Activated naive CD4-positive, alpha-beta T cell treated with anti-CD3 and anti-CD28 coated beads, Interleukin-2, amount 10 ng/mL, durations not matched to agents 7 days and 5 days (primary cell): ENCODE data around the gene EGLN2.
"Not testable (repeated sequence)": the region's sequence is repeated elsewhere in the genome, so short reads cannot be mapped to it uniquely, and the experiment has no call there.

Source experiments
- CTCF ChIA-PET: fragments of 350-600 bp; sonication (Branson Sonifier 250); formaldehyde crosslinking; loops from one replicate; lab custom pipeline; 2021; ENCODE audit warnings: antibody characterized with exemption; lab: Charles Lee
- DNase-seq: peaks from one replicate; pipeline ENCODE4 v3.0.0-alpha.2; 2020
- H3K27ac Mint-ChIP-seq: one replicate; pipeline ENCODE4 v1.8.0; 2021; ENCODE audit warnings: mild to moderate bottlenecking, moderate library complexity, mixed read lengths
- H3K27me3 Mint-ChIP-seq: one replicate; pipeline ENCODE4 v1.8.0; 2021; ENCODE audit warnings: mild to moderate bottlenecking, mixed read lengths
- H3K36me3 Mint-ChIP-seq: one replicate; pipeline ENCODE4 v1.8.0; 2021; ENCODE audit warnings: mixed read lengths
- H3K4me1 Mint-ChIP-seq: one replicate; pipeline ENCODE4 v1.8.0; 2021; ENCODE audit warnings: mixed read lengths
- H3K4me3 Mint-ChIP-seq: one replicate; pipeline ENCODE4 v1.8.0; 2021; ENCODE audit warnings: mild to moderate bottlenecking, moderate library complexity, mixed read lengths
- H3K9me3 Mint-ChIP-seq: one replicate; pipeline ENCODE4 v1.8.0; 2021; ENCODE audit warnings: mixed read lengths

The EGLN2 gene

GRCh38 chr19:40846722-40847121, 47.7 kb downstream of the EGLN2 start:
- DNase-seq, H3K36me3 Mint-ChIP-seq, H3K9me3 Mint-ChIP-seq, H3K4me3 Mint-ChIP-seq, H3K27ac Mint-ChIP-seq, CTCF ChIA-PET: not testable (repeated sequence)
- Mint-ChIP-seq H3K4me1 (peaks cover 45% of the 10 kb centered on the region), H3K27me3 (peaks cover 64% of the 10 kb centered on the region)

- H3K36me3 Mint-ChIP-seq, H3K4me3 Mint-ChIP-seq, H3K9me3 Mint-ChIP-seq, DNase-seq: not testable (repeated sequence)
- CTCF ChIA-PET = interaction anchor here (1.1 kb wide), 1 partner anchor 59 kb away, joined by 3 read pairs; no protein-coding TSS in a partner anchor
- Mint-ChIP-seq H3K4me1 (peaks cover 22% of the 10 kb centered on the region), H3K27me3 (peaks cover 61% of the 10 kb centered on the region), H3K27ac (peak within 1 kb of the TSS; percentile 38)
Observed at GRCh38 chr19:40850277-40850676, 51.3 kb downstream of the EGLN2 start, which contains the start of gene CYP2A6. Gene CYP2A6, minus strand, starts transcription at chr19:40850447. Its CDS starts 21 bp downstream, at chr19:40850426.

GRCh38 chr19:40852467-40853152, 53.6 kb downstream of the EGLN2 start:
- H3K4me1 Mint-ChIP-seq = peaks cover 16% of the 10 kb centered on the region
- DNase-seq, H3K9me3 Mint-ChIP-seq, H3K27ac Mint-ChIP-seq, CTCF ChIA-PET, H3K36me3 Mint-ChIP-seq, H3K4me3 Mint-ChIP-seq: not testable (repeated sequence)
- peaks cover 45% of the 10 kb centered on the region for H3K27me3 Mint-ChIP-seq
